8988T (cell line): ENCODE measurements around the gene TOX4.
A peak's percentile ranks its signal among the peaks of the same experiment; 100 is the strongest.

Source experiments
- DNase-seq: peaks from one replicate; pipeline ENCODE4 v3.0.0; 2011

The TOX4 gene

GRCh38 chr14:21503376-21503775, 26.4 kb downstream of the TOX4 start:
- DNase-seq = no peak

- no peak for DNase-seq
Measured at GRCh38 chr14:21505012-21505553, 28.1 kb downstream of the TOX4 start.

- DNase-seq = no peak
Measured at GRCh38 chr14:21506557-21506956, 29.6 kb downstream of the TOX4 start.

- DNase-seq = no peak
Measured at GRCh38 chr14:21509432-21510143, 32.6 kb downstream of the TOX4 start.

- DNase-seq = peak; percentile 21
Measured at GRCh38 chr14:21510735-21511657, 34.0 kb downstream of the TOX4 start, which contains the start of gene METTL3. TSS of gene METTL3 (minus strand) at chr14:21511340. CDS start at chr14:21511223, 117 bp downstream.

GRCh38 chr14:21514341-21514740, 37.3 kb downstream of the TOX4 start:
- no peak for DNase-seq

- no peak for DNase-seq
Measured at GRCh38 chr14:21518725-21519124, 41.7 kb downstream of the TOX4 start.

GRCh38 chr14:21520767-21521166, 43.8 kb downstream of the TOX4 start:
- DNase-seq = no peak

GRCh38 chr14:21521501-21521900, 44.5 kb downstream of the TOX4 start:
- DNase-seq = no peak

GRCh38 chr14:21523203-21523602, 46.2 kb downstream of the TOX4 start:
- DNase-seq = no peak

GRCh38 chr14:21524575-21525490, 47.8 kb downstream of the TOX4 start:
- no peak for DNase-seq

GRCh38 chr14:21525571-21525961, 48.6 kb downstream of the TOX4 start:
- no peak for DNase-seq

GRCh38 chr14:21525962-21526671, 49.1 kb downstream of the TOX4 start, which contains the start of gene SALL2:
TSS of gene SALL2 (minus strand) at chr14:21526346. CDS start at chr14:21526127, 219 bp downstream.
- no peak for DNase-seq

- no peak for DNase-seq
Measured at GRCh38 chr14:21526672-21527317, 49.8 kb downstream of the TOX4 start.

GRCh38 chr14:21527318-21527679, 50.3 kb downstream of the TOX4 start:
- DNase-seq = no peak

- no peak for DNase-seq
Measured at GRCh38 chr14:21528381-21529348, 51.7 kb downstream of the TOX4 start.

GRCh38 chr14:21529515-21529914, 52.5 kb downstream of the TOX4 start:
- DNase-seq = no peak

- no peak for DNase-seq
Measured at GRCh38 chr14:21533294-21533693, 56.3 kb downstream of the TOX4 start.

GRCh38 chr14:21534576-21534975, 57.6 kb downstream of the TOX4 start:
- DNase-seq = no peak
